ENCODE results near the gene KLHDC7B.

DNA sequence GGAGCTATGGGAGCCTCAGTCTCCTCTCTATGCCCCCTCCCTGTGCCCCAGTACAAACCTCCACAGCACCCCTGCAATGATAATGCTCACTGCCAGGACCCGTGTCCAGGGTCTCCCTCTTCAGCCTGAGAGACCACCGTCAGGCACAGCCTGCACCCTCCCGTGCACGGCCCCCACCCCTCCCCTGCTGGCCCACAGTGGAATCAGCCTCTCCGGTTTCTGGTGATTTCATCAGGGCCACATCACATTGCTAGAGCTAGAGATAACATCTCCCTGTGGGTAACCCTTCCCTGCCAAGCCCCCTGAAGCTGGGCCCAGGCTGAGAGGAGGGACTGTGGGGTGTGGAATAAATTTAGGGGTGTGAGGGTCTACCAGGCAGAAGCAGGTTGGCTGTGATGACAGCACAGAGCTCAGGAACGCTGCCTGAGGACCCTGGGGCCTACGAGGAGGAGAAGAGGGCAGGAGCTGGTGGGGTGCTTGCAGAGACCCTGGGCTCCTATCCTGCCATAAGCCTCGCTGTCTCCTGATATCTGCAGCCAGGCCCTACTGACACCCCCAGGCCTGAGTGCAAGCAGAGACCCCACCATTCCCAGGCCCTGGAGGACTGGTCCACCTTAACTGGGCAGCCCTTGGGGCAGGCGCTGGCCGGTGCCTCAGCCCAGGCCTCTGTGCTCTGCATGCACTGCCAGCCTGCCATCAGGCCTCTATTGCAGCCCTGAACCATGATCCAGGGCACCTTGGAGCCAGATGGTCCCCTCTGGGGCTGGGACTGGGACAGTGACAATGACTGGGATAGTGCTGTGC lies at the start of gene KLHDC7B:
- TF ChIP-seq, protein P1, sequence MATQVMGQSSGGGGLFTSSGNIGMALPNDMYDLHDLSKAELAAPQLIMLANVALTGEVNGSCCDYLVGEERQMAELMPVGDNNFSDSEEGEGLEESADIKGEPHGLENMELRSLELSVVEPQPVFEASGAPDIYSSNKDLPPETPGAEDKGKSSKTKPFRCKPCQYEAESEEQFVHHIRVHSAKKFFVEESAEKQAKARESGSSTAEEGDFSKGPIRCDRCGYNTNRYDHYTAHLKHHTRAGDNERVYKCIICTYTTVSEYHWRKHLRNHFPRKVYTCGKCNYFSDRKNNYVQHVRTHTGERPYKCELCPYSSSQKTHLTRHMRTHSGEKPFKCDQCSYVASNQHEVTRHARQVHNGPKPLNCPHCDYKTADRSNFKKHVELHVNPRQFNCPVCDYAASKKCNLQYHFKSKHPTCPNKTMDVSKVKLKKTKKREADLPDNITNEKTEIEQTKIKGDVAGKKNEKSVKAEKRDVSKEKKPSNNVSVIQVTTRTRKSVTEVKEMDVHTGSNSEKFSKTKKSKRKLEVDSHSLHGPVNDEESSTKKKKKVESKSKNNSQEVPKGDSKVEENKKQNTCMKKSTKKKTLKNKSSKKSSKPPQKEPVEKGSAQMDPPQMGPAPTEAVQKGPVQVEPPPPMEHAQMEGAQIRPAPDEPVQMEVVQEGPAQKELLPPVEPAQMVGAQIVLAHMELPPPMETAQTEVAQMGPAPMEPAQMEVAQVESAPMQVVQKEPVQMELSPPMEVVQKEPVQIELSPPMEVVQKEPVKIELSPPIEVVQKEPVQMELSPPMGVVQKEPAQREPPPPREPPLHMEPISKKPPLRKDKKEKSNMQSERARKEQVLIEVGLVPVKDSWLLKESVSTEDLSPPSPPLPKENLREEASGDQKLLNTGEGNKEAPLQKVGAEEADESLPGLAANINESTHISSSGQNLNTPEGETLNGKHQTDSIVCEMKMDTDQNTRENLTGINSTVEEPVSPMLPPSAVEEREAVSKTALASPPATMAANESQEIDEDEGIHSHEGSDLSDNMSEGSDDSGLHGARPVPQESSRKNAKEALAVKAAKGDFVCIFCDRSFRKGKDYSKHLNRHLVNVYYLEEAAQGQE (IDR thresholded peaks at IDR 0.05; ENCODE audit: insufficient read depth in 1 of 2, low read depth in 2 of 2, low read length in 1 of 2): no peak
- TF ChIP-seq, protein P2, sequence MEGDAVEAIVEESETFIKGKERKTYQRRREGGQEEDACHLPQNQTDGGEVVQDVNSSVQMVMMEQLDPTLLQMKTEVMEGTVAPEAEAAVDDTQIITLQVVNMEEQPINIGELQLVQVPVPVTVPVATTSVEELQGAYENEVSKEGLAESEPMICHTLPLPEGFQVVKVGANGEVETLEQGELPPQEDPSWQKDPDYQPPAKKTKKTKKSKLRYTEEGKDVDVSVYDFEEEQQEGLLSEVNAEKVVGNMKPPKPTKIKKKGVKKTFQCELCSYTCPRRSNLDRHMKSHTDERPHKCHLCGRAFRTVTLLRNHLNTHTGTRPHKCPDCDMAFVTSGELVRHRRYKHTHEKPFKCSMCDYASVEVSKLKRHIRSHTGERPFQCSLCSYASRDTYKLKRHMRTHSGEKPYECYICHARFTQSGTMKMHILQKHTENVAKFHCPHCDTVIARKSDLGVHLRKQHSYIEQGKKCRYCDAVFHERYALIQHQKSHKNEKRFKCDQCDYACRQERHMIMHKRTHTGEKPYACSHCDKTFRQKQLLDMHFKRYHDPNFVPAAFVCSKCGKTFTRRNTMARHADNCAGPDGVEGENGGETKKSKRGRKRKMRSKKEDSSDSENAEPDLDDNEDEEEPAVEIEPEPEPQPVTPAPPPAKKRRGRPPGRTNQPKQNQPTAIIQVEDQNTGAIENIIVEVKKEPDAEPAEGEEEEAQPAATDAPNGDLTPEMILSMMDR (IDR thresholded peaks at IDR 0.05): no peak
- TF ChIP-seq POLR2AphosphoS5 (IDR thresholded peaks at IDR 0.05; ENCODE audit: low read depth, low read length) (no peak), TCF7L2 (IDR thresholded peaks at IDR 0.05; ENCODE audit: low read depth, low read length) (no peak)

All from Panc1 (cell line).